ENCODE measurements around the gene TCF7. TPM values are rescaled to one million over a fixed set of nuclear protein-coding genes. Genes with fewer than 3 reads are reported as not detected.

TCF7 gene
- total RNA-seq, 4 donors from 2014 or later = 2.6 to 6.2 (median 5.1) TPM

GRCh38 chr5:134083517-134083916 is 31.0 kb upstream of the TCF7 start:
- TF ChIP-seq POLR2A (IDR thresholded peaks at IDR 0.05) (no peak), CTCF (IDR thresholded peaks at IDR 0.05) (no peak)
- no peak overlapping the region for H3K4me3 ChIP-seq (ENCODE audit: low read depth, poor library complexity, severe bottlenecking)
- 68 to 83% methylated on average over 5 of the region's 5 CpGs for WGBS, 2 donors
- intact Hi-C loops (cut with DNase I; ENCODE audit: low total_unique reads) = no loop called here
- no peak for DNase-seq (ENCODE audit: low spot score in 2 of 2)

GRCh38 chr5:134084022-134084565 is 30.4 kb upstream of the TCF7 start:
- no peak for TF ChIP-seq CTCF (IDR thresholded peaks at IDR 0.05)
- no peak overlapping the region for H3K4me3 ChIP-seq (ENCODE audit: low read depth, poor library complexity, severe bottlenecking)
- intact Hi-C loops (cut with DNase I; ENCODE audit: low total_unique reads) = no loop called here
- WGBS, 2 donors = 87 to 97% methylated on average over 4 to 5 of the region's 5 CpGs
- DNase-seq (ENCODE audit: low spot score in 2 of 2) = no peak

GRCh38 chr5:134084570-134084969 is 29.9 kb upstream of the TCF7 start:
- H3K4me3 ChIP-seq (ENCODE audit: low read depth, poor library complexity, severe bottlenecking) = no peak overlapping the region
- intact Hi-C loops (cut with DNase I; ENCODE audit: low total_unique reads) = no loop called here
- 46 to 100% methylated on average over 2 of the region's 2 CpGs for WGBS, 2 donors
- TF ChIP-seq CTCF (IDR thresholded peaks at IDR 0.05) = no peak
- TF ChIP-seq POLR2A (IDR thresholded peaks at IDR 0.05) = no peak
- DNase-seq (ENCODE audit: low spot score in 2 of 2) = no peak

GRCh38 chr5:134085411-134085810 is 29.1 kb upstream of the TCF7 start:
- H3K4me3 ChIP-seq (ENCODE audit: low read depth, poor library complexity, severe bottlenecking) = no peak overlapping the region
- WGBS, 2 donors = 83 to 97% methylated on average over 6 of the region's 6 CpGs
- TF ChIP-seq POLR2A (IDR thresholded peaks at IDR 0.05) (no peak), CTCF (IDR thresholded peaks at IDR 0.05) (no peak)
- no peak for DNase-seq (ENCODE audit: low spot score in 2 of 2)
- intact Hi-C loops (cut with DNase I; ENCODE audit: low total_unique reads) = no loop called here

GRCh38 chr5:134086225-134086942 is 28.1 kb upstream of the TCF7 start:
- DNase-seq (ENCODE audit: low spot score in 2 of 2) = no peak
- no peak for TF ChIP-seq POLR2A (IDR thresholded peaks at IDR 0.05)
- no peak for TF ChIP-seq CTCF (IDR thresholded peaks at IDR 0.05)
- intact Hi-C loops (cut with DNase I; ENCODE audit: low total_unique reads) = no loop called here
- WGBS, 2 donors = 70 to 84% methylated on average over 8 of the region's 8 CpGs
- no peak overlapping the region for H3K4me3 ChIP-seq (ENCODE audit: low read depth, poor library complexity, severe bottlenecking)

- 88 to 92% methylated on average over 12 of the region's 12 CpGs for WGBS, 2 donors
- intact Hi-C loops (cut with DNase I; ENCODE audit: low total_unique reads) = no loop called here
- TF ChIP-seq POLR2A (IDR thresholded peaks at IDR 0.05) (no peak), CTCF (IDR thresholded peaks at IDR 0.05) (no peak)
- no peak overlapping the region for H3K4me3 ChIP-seq (ENCODE audit: low read depth, poor library complexity, severe bottlenecking)
- DNase-seq (ENCODE audit: low spot score in 2 of 2) = no peak
Measured at GRCh38 chr5:134086943-134087305, 27.6 kb upstream of the TCF7 start.
